ENCODE measurements around the gene RASSF5. TPM values are rescaled to one million over a fixed set of nuclear protein-coding genes. Genes with fewer than 3 reads are reported as not detected.

RASSF5 gene
- polyA plus RNA-seq, 1 of the 3 experiments (the other 2 are of a cell fraction), result 2.2 TPM

DNA sequence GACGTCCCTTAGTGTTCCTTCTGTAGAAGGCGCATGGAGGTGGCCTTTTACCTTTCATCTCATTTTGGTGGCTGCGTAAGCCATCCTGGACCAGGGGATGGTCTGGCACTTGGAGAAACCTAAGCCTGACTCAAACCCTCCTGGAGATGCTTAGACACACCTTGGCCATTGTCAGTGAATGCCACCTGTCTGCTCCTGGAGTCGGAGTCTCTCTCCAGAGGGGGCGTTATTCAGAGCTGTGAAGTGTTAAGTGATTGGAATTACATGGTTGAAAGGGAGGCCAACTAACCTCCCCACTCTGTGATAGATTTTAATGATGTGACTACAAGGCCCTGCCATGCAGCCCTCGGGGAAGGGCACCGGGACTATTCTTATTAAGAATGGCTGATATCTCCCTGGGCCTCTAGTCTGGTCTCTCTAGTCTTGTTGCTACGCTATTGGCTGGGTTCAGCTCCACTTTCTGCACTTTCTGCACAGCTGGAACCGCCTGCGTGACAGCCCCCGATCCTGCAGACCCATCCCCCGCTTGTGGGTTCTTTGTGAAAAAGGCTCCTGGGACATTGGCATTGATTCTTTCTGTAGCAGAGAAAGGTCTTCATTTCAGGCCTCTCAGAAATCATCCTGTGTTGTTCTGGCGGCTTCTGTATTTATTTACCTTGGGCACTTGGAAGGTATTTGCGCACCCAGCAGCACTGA is 4.2 kb downstream of the RASSF5 start:
- Histone ChIP-seq H3K4me3 (ENCODE audit: low read depth in 2 of 2, low read length in 1 of 2) (no peak overlapping the region), H3K4me1 (ENCODE audit: control insufficient read depth in 1 of 2, insufficient read depth in 2 of 2, low read depth in 1 of 2, low read length in 1 of 2) (peaks cover 15 to 17% of the 10 kb centered on the region in 2 experiments; a peak in 2 of 4 replicates), H3F3A (replicated peaks; ENCODE audit: insufficient read depth) (no peaks in the 10 kb centered on the region), H3K9me3 (no peaks in the 10 kb centered on the region), H3K36me3 (replicated peaks in 1 of 2; ENCODE audit: control insufficient read depth in 1 of 2, insufficient read depth in 2 of 2, low read length in 1 of 2) (no peaks in the 10 kb centered on the region), H3K79me2 (ENCODE audit: insufficient read depth) (no peaks in the 10 kb centered on the region), H3K27ac (ENCODE audit: low read depth in 2 of 2, low read length in 1 of 2) (no peak overlapping the region), H3K4me2 (0 out of 2 replicates have a peak overlapping the region, but pooled peaks have one; percentile 23), H3K9ac (no peak overlapping the region), H2AFZ (ENCODE audit: low read depth) (no peak overlapping the region), H4K20me1 (ENCODE audit: insufficient read depth) (no peaks in the 10 kb centered on the region), H3K27me3 (ENCODE audit: insufficient read depth) (no peaks in the 10 kb centered on the region), H3K9me2 (no peaks in the 10 kb centered on the region)
- ChIA-PET POLR2A (no interaction called here), CTCF (interaction anchor here (0.8 to 1.0 kb wide), 2 partner anchors 32 to 150 kb away, joined by 3 to 4 read pairs; no protein-coding TSS in a partner anchor)
- DNase-seq, result no peak
- 96% methylated on average over 14 of the region's 14 CpGs for WGBS (ENCODE audit: low lambda C conversion rate)
- TF ChIP-seq, protein P1, sequence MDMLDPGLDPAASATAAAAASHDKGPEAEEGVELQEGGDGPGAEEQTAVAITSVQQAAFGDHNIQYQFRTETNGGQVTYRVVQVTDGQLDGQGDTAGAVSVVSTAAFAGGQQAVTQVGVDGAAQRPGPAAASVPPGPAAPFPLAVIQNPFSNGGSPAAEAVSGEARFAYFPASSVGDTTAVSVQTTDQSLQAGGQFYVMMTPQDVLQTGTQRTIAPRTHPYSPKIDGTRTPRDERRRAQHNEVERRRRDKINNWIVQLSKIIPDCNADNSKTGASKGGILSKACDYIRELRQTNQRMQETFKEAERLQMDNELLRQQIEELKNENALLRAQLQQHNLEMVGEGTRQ (IDR thresholded peaks at IDR 0.05; ENCODE audit: borderline replicate concordance, low read depth, low read length), result no peak
- TF ChIP-seq JUND (IDR thresholded peaks at IDR 0.05) (no peak), SMC3 (IDR thresholded peaks at IDR 0.05; ENCODE audit: low read depth, low read length) (no peak), TAF1 (IDR thresholded peaks at IDR 0.05; ENCODE audit: borderline replicate concordance, low read depth, low read length) (no peak), RCOR1 (IDR thresholded peaks at IDR 0.05; ENCODE audit: low read length) (no peak), TEAD4 (IDR thresholded peaks at IDR 0.05; ENCODE audit: borderline replicate concordance, insufficient read depth) (no peak), RFX5 (IDR thresholded peaks at IDR 0.05; ENCODE audit: low read length) (no peak), NRF1 (IDR thresholded peaks at IDR 0.05; ENCODE audit: low read depth, low read length) (no peak), ELF1 (IDR thresholded peaks at IDR 0.05) (no peak), RXRA (IDR thresholded peaks at IDR 0.05; ENCODE audit: borderline replicate concordance, low read depth) (no peak), TCF12 (IDR thresholded peaks at IDR 0.05) (no peak), FOSL2 (IDR thresholded peaks at IDR 0.05; ENCODE audit: borderline replicate concordance, low read depth) (no peak), MXI1 (IDR thresholded peaks at IDR 0.05; ENCODE audit: low read depth, low read length) (no peak), FOXJ3 (CRISPR knock-in tag; IDR thresholded peaks at IDR 0.05) (no peak), FOXM1 (IDR thresholded peaks at IDR 0.05; ENCODE audit: low read depth) (no peak)
- TF ChIP-seq, protein P2, sequence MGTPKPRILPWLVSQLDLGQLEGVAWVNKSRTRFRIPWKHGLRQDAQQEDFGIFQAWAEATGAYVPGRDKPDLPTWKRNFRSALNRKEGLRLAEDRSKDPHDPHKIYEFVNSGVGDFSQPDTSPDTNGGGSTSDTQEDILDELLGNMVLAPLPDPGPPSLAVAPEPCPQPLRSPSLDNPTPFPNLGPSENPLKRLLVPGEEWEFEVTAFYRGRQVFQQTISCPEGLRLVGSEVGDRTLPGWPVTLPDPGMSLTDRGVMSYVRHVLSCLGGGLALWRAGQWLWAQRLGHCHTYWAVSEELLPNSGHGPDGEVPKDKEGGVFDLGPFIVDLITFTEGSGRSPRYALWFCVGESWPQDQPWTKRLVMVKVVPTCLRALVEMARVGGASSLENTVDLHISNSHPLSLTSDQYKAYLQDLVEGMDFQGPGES (IDR thresholded peaks at IDR 0.05; ENCODE audit: low read depth, low read length), result no peak
- TF ChIP-seq, protein P3, sequence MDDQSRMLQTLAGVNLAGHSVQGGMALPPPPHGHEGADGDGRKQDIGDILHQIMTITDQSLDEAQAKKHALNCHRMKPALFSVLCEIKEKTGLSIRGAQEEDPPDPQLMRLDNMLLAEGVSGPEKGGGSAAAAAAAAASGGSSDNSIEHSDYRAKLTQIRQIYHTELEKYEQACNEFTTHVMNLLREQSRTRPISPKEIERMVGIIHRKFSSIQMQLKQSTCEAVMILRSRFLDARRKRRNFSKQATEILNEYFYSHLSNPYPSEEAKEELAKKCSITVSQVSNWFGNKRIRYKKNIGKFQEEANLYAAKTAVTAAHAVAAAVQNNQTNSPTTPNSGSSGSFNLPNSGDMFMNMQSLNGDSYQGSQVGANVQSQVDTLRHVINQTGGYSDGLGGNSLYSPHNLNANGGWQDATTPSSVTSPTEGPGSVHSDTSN (IDR thresholded peaks at IDR 0.05), result no peak
- TF ChIP-seq, protein P4, sequence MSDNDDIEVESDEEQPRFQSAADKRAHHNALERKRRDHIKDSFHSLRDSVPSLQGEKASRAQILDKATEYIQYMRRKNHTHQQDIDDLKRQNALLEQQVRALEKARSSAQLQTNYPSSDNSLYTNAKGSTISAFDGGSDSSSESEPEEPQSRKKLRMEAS (IDR thresholded peaks at IDR 0.05; ENCODE audit: low read depth), result no peak
- TF ChIP-seq, protein P5, sequence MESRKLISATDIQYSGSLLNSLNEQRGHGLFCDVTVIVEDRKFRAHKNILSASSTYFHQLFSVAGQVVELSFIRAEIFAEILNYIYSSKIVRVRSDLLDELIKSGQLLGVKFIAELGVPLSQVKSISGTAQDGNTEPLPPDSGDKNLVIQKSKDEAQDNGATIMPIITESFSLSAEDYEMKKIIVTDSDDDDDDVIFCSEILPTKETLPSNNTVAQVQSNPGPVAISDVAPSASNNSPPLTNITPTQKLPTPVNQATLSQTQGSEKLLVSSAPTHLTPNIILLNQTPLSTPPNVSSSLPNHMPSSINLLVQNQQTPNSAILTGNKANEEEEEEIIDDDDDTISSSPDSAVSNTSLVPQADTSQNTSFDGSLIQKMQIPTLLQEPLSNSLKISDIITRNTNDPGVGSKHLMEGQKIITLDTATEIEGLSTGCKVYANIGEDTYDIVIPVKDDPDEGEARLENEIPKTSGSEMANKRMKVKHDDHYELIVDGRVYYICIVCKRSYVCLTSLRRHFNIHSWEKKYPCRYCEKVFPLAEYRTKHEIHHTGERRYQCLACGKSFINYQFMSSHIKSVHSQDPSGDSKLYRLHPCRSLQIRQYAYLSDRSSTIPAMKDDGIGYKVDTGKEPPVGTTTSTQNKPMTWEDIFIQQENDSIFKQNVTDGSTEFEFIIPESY (IDR thresholded peaks at IDR 0.05; ENCODE audit: borderline replicate concordance, low read depth), result no peak
